GM18868 (cell line): ENCODE data around the gene JAGN1.
"Not testable (repeated sequence)": the region's sequence is repeated elsewhere in the genome, so short reads cannot be mapped to it uniquely, and the experiment has no call there.

ENCODE experiments used
- ATAC-seq: cut with Tn5 transposase; IDR thresholded peaks from one replicate; pipeline ENCODE4 v1.9.1; 2021; ENCODE audit warnings: mild to moderate bottlenecking, moderate library complexity; ENCODE audit not compliant: unreplicated experiment

Gene JAGN1

GRCh38 chr3:9866639-9867038, 23.8 kb upstream of the JAGN1 start:
- ATAC-seq: no peak

DNA sequence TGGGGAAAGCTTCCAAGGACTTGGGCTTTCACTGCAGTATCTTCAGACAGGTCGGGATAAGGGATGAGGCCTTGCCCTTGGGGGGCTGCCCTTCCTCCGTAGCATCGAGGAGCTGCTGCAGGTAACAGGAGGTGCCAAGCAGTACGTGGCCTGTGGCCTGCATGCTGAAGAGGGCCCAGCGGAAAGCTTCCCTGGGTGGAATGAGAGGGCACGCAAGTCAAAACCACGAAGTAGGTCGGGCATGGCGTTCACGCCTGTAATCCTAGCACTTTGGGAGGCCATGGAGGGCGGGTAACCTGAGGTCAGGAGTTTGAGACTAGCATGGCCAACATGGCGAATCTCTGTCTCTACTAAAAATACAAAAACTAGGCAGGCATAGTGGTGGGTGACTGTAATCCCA, 23.3 kb upstream of the JAGN1 start:
- ATAC-seq: no peak

- no peak for ATAC-seq
These were observed 20.5 kb upstream of the JAGN1 start for GRCh38 chr3:9869955-9870354.

GRCh38 chr3:9870978-9871377, 19.4 kb upstream of the JAGN1 start:
- no peak for ATAC-seq

DNA sequence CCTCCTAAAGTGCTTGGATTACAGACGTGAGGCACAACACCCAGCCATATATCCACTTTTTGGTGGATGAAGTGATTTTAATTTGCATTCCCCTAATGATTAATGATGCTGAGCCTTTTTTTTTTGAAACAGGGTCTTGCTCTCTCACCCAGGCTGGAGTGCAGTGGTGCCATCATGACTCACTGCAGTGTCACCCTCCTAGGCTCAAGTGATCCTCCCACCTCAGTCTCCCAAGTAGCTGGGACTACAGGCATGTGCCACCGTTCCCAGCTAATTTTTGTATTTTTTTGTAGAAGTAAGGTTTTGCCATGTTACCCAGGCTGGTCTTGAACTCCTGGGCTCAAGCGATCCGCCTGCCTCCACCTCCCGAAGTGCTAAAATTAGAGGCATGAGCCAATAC, 18.3 kb upstream of the JAGN1 start:
- ATAC-seq: not testable (repeated sequence)

DNA sequence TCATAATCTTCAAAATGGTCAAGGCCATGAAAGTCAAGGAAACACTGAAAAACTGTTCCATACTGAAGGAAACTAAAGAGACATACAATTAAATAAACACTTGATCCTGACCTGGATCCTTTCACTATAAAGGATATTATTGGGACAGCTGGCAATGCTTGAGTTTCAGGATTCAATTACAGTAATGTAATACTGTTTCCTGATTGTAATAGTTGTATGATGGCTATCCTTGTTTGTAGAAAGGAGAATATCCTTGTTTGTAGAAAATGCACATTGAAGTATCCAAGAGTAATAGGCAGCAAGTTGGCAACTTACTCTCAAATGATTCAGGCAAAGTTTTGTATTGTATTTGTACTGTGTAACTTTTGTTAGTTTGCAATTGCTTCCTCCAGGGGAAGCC, 15.0 kb upstream of the JAGN1 start:
- ATAC-seq: no peak

DNA sequence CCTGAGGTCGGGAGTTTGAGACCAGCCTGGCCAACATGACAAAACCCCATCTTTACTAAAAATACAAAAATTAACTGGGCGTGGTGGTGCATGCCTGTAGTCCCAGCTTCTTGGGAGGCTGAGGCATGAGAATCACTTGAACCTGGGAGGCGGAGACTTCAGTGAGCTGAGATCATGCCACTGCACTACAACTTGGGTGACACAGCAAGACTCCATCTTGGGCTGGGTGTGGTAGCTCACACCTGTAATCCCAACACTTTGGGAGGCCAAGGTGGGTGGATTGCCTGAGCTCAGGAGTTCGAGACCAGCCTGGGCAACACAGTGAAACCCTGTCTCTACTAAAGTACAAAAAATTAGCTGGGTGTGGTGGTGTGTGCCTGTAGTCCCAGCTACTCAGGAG, 14.2 kb upstream of the JAGN1 start:
- not testable (repeated sequence) for ATAC-seq

- no peak for ATAC-seq
These were observed 13.4 kb upstream of the JAGN1 start for GRCh38 chr3:9876991-9877390.

- no peak for ATAC-seq
These were observed 11.7 kb upstream of the JAGN1 start for GRCh38 chr3:9878700-9879099.

- peak; percentile 66 for ATAC-seq
These were observed 10.4 kb upstream of the JAGN1 start, which contains the start of gene CIDEC for GRCh38 chr3:9879830-9880549. CIDEC (minus strand) TSS chr3:9880253; CDS start chr3:9878486, 1,767 bp downstream.

GRCh38 chr3:9881441-9881840, 9.0 kb upstream of the JAGN1 start:
- no peak for ATAC-seq

GRCh38 chr3:9883706-9884554, 6.5 kb upstream of the JAGN1 start:
- no peak for ATAC-seq

- ATAC-seq: no peak
These were observed 5.8 kb upstream of the JAGN1 start for GRCh38 chr3:9884555-9885165.

- no peak for ATAC-seq
These were observed 4.1 kb upstream of the JAGN1 start for GRCh38 chr3:9886328-9886727.

DNA sequence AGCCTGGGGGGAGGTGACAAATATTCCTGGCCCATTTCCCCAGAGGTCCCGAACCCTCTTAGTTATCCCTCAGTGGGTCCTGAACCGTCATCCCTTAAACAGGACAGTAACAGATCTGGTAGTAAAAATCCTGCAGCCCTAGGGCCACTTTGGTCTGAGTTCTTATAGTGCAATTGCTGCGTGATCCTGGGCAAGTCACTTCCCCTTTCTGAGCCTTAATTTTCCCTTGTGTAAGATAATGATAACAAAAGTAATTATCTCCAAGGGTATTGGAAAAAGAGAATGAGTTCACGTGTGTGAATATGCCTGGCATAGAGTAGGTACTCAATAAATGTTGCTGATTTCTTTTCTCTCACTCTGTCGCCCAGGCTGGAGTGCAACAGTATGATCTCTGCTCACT, 2.9 kb upstream of the JAGN1 start:
- ATAC-seq: no peak

DNA sequence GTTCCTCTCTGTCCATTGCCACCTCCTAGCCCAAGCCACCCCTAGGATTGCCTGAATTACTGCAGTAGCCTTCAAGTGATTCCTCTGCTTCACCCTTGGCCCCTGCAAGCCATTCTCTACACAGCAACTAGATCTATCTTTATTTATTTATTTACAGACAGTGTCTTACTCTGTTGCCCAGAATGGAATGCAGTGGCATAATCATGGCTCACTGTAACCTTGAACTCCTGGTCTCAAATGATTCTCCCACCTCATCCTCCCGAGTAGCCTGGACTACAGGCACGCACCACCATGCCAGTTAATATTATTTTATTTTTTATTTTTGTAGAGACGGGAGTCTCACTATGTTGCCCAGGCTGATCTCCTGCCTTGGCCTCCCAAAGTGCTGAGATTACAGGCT, 1.9 kb upstream of the JAGN1 start:
- no peak for ATAC-seq

DNA sequence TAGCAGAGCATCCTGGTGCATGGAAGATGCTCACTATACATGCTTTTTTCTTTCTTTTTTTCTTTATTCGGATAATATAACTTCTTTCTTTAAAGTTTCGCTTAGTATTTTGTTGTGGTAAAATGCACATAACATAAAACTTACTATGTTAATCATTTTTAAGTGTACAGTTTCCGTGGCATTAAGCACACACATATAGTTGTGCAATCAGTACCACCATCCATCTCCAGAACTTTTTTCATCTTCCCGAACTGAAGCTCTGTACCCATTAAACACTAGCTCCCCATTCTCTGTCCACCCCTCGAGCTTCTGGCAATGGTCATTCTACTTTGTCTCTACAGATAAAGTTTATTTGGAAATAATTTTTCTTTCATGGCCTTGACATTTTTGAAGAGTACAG, 1.0 kb upstream of the JAGN1 start:
- no peak for ATAC-seq

DNA sequence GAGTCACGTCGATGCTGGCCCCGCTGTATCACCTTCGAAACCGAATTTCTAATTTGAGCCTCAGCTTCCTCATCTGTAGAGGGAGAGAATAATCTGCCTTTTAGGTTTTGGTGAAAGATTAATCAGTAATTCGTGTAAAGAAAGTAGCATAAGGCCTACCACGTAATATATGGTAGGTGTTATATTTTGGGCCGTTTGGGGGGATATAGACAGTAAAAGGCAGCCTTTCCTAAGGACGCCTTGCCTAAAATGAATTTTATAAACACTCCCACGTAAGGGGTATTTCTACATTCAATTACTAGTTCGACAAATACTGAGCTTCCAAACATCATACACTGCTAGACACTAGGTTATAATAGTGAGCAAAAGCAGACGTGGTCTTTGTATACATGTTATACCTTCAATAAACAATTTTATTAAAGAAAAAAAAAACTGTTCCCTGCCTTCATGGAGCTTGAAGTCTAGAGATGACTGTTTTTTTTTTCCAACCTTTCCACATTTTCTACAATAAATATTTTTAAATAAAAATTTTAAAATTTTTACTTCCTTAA, 737 bp downstream of the JAGN1 start:
- no peak for ATAC-seq

DNA sequence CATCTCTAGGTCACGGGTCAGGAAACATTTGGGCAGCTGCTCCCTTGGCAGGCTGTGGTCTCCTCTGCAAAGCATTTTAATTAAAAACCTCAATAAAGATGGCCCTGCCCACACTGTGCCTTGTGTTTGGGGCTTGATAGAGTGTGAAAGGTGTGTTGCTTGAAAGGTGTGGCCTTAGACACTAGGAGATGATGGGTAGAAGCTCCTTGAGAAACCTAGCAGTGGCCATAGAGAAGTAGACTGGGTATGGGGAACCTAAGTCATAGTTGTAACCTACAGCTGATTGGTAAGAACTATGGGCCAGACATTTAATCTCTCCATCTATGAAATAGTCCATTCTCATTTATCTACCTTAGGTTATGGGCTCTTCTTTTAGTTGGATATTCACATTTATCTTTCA, 3.3 kb downstream of the JAGN1 start:
- no peak for ATAC-seq

GRCh38 chr3:9895715-9896114, 5.3 kb downstream of the JAGN1 start:
- not testable (repeated sequence) for ATAC-seq

- ATAC-seq: not testable (repeated sequence)
These were observed 6.5 kb downstream of the JAGN1 start for GRCh38 chr3:9896755-9897407.
